IMR-90 (cell line): ENCODE data around the gene PLD5. TPM values are rescaled to one million over a fixed set of nuclear protein-coding genes. Genes with fewer than 3 reads are reported as not detected.

Experiments
- ATAC-seq: fragments of 200-7000 bp; cut with Tn5 transposase; 2 replicates; pipeline ENCODE4 v1.9.1; 2020; ENCODE audit warnings: low read depth, mild to moderate bottlenecking, moderate library complexity
- BruUV-seq: library from RNA; stranded (reverse); fragments of 400-500 nt; replicated peaks from 2 replicates; lab custom pipeline; 2021; lab: Mats Ljungman, UMichigan
- CTCF ChIA-PET: fragments of 300-600 bp; formaldehyde crosslinking; extraction: SDS; loops from one replicate; lab custom pipeline; 2021; ENCODE audit warnings: antibody characterized with exemption; lab: Yijun Ruan, JAX
- POLR2A ChIA-PET: fragments of 300-600 bp; sonication (Branson Sonifier 250); formaldehyde crosslinking; loops from one replicate; lab custom pipeline; 2022; ENCODE audit warnings: antibody characterized with exemption; ENCODE audit not compliant: unreplicated experiment; lab: Charles Lee
- DNase-seq: peaks from one replicate; pipeline ENCODE4 v3.0.0; 2013
- H2AFZ ChIP-seq: replicated peaks from 2 replicates; pipeline ENCODE3; 2013; ENCODE audit warnings: low read length, mild to moderate bottlenecking; ENCODE audit not compliant: poor library complexity
- H2AK5ac ChIP-seq: 2 replicates; pipeline ENCODE4 v1.6.1; 2013; ENCODE audit warnings: low read depth, low read length, inconsistent platforms
- H2AK9ac ChIP-seq: replicated peaks from 2 replicates; pipeline ENCODE3; 2013; ENCODE audit warnings: mild to moderate bottlenecking, low read depth, low read length, moderate library complexity; ENCODE audit not compliant: poor library complexity
- H2BK120ac ChIP-seq: 2 replicates; pipeline ENCODE4 v1.6.1; 2013; ENCODE audit warnings: low read depth, low read length, inconsistent platforms
- H2BK15ac ChIP-seq: 3 replicates; pipeline ENCODE4 v1.6.1; 2013; ENCODE audit warnings: low read depth, low read length, inconsistent platforms
- H2BK20ac ChIP-seq: 2 replicates; pipeline ENCODE4 v1.6.1; 2013; ENCODE audit warnings: low read depth, mild to moderate bottlenecking, inconsistent platforms, low read length, moderate library complexity
- H2BK5ac ChIP-seq: 2 replicates; pipeline ENCODE4 v1.6.1; 2013; ENCODE audit warnings: mild to moderate bottlenecking, low read depth, low read length, inconsistent platforms; ENCODE audit not compliant: poor library complexity, severe bottlenecking
- H3K14ac ChIP-seq: replicated peaks from 2 replicates; pipeline ENCODE4 v1.6.1; 2013; ENCODE audit warnings: low read depth, low read length, inconsistent platforms
- H3K18ac ChIP-seq: 2 replicates; pipeline ENCODE4 v1.6.1; 2013; ENCODE audit warnings: low read depth, low read length, control low read depth
- H3K23ac ChIP-seq: 2 replicates; pipeline ENCODE4 v1.6.1; 2013; ENCODE audit warnings: low read depth, low read length, inconsistent platforms
- H3K27ac ChIP-seq: 2 replicates; pipeline ENCODE4 v1.5.1; 2013; ENCODE audit warnings: mild to moderate bottlenecking, control low read depth, low read length; ENCODE audit not compliant: insufficient read depth
- H3K27me3 ChIP-seq: 2 replicates; pipeline ENCODE4 v1.6.1; 2013; ENCODE audit warnings: low read length; ENCODE audit not compliant: control insufficient read depth, insufficient read depth
- H3K36me3 ChIP-seq: 2 replicates; pipeline ENCODE4 v1.6.1; 2013; ENCODE audit warnings: low read length, mixed read lengths; ENCODE audit not compliant: control insufficient read depth, insufficient read depth
- H3K4ac ChIP-seq: 2 replicates; pipeline ENCODE4 v1.6.1; 2013; ENCODE audit warnings: low read depth, low read length, inconsistent platforms
- H3K4me1 ChIP-seq: 2 replicates; pipeline ENCODE4 v1.6.1; 2013; ENCODE audit warnings: low read length, mixed read lengths; ENCODE audit not compliant: control insufficient read depth, insufficient read depth
- H3K4me2 ChIP-seq: 2 replicates; pipeline ENCODE4 v1.6.1; 2013; ENCODE audit warnings: low read depth, mild to moderate bottlenecking, control low read depth, low read length, moderate library complexity
- H3K4me3 ChIP-seq: 2 replicates; pipeline ENCODE4 v1.5.1; 2013; ENCODE audit warnings: low read depth, mild to moderate bottlenecking, control low read depth, low read length, moderate library complexity; ENCODE audit not compliant: insufficient read depth
- H3K56ac ChIP-seq: 2 replicates; pipeline ENCODE4 v1.6.1; 2013; ENCODE audit warnings: low read length, inconsistent platforms; ENCODE audit not compliant: insufficient read depth; ENCODE audit errors: extremely low read depth
- H3K79me1 ChIP-seq, 2 experiments: 2 replicates each; pipeline ENCODE4 v1.6.1; 2013; ENCODE audit warnings: low read length in 2 of 2, inconsistent platforms in 1 of 2, low read depth in 1 of 2
- H3K9ac ChIP-seq: 2 replicates; pipeline ENCODE4 v1.6.1; 2013; ENCODE audit warnings: low read depth, low read length, control low read depth
- H3K9me1 ChIP-seq: 2 replicates; pipeline ENCODE4 v1.6.1; 2013; ENCODE audit warnings: low read length, inconsistent platforms; ENCODE audit not compliant: insufficient read depth
- H3K9me3 ChIP-seq: 2 replicates; pipeline ENCODE4 v1.6.1; 2013; ENCODE audit warnings: low read length; ENCODE audit not compliant: control insufficient read depth, insufficient read depth
- H4K20me1 ChIP-seq: 2 replicates; pipeline ENCODE4 v1.6.1; 2013; ENCODE audit warnings: low read length, inconsistent platforms; ENCODE audit not compliant: insufficient read depth
- H4K5ac ChIP-seq: 2 replicates; pipeline ENCODE4 v1.6.1; 2013; ENCODE audit warnings: mild to moderate bottlenecking, low read depth, low read length, control low read depth
- H4K8ac ChIP-seq, 2 experiments: 2 replicates each; pipeline ENCODE4 v1.6.1; 2013; ENCODE audit warnings: low read depth in 2 of 2, low read length in 2 of 2, control low read depth in 1 of 2, inconsistent platforms in 1 of 2
- H4K91ac ChIP-seq: 2 replicates; pipeline ENCODE4 v1.6.1; 2013; ENCODE audit warnings: low read depth, low read length, inconsistent platforms; ENCODE audit not compliant: insufficient read depth
- BHLHE40 ChIP-seq: fragments of 150-350 bp; IDR thresholded peaks from 2 replicates; pipeline ENCODE4 v1.6.1; 2016; ENCODE audit warnings: mild to moderate bottlenecking, low read depth, low read length
- CEBPB ChIP-seq: IDR thresholded peaks from 2 replicates; pipeline ENCODE4 v1.6.1; 2012; ENCODE audit warnings: low read depth, low read length, improper control_type of control experiment
- CTCF ChIP-seq: conservative IDR thresholded peaks from 2 replicates; pipeline ENCODE4 v1.5.1; 2012; ENCODE audit warnings: mild to moderate bottlenecking, low read depth, low read length, improper control_type of control experiment
- FOS ChIP-seq: fragments of 150-350 bp; IDR thresholded peaks from 2 replicates; pipeline ENCODE4 v1.6.1; 2016; ENCODE audit warnings: low read depth, low read length
- MAFK ChIP-seq: IDR thresholded peaks from 2 replicates; pipeline ENCODE4 v1.6.1; 2012; ENCODE audit warnings: low read depth, low read length, improper control_type of control experiment
- MAZ ChIP-seq: IDR thresholded peaks from 2 replicates; pipeline ENCODE4 v1.6.1; 2012; ENCODE audit warnings: low read depth, mild to moderate bottlenecking, low read length, improper control_type of control experiment, moderate library complexity, borderline replicate concordance
- MXI1 ChIP-seq: IDR thresholded peaks from 2 replicates; pipeline ENCODE4 v1.6.1; 2012; ENCODE audit warnings: low read depth, mild to moderate bottlenecking, low read length, moderate library complexity, borderline replicate concordance
- POLR2A ChIP-seq: IDR thresholded peaks from 2 replicates; pipeline ENCODE4 v1.6.1; 2012; ENCODE audit warnings: mild to moderate bottlenecking, low read depth, low read length
- RCOR1 ChIP-seq: IDR thresholded peaks from 2 replicates; pipeline ENCODE4 v1.6.1; 2012; ENCODE audit warnings: mild to moderate bottlenecking, low read length, improper control_type of control experiment; ENCODE audit not compliant: insufficient replicate concordance
- RFX5 ChIP-seq: IDR thresholded peaks from 2 replicates; pipeline ENCODE4 v1.8.0; 2012; ENCODE audit warnings: low read depth, mild to moderate bottlenecking, low read length, moderate library complexity
- SMC3 ChIP-seq: fragments of 150-350 bp; IDR thresholded peaks from 2 replicates; pipeline ENCODE4 v1.6.1; 2016; ENCODE audit warnings: low read depth, mild to moderate bottlenecking, antibody characterized with exemption, low read length, moderate library complexity
- USF2 ChIP-seq: fragments of 150-350 bp; IDR thresholded peaks from 2 replicates; pipeline ENCODE4 v1.6.1; 2017; ENCODE audit warnings: mild to moderate bottlenecking, antibody characterized with exemption, low read length, low read depth
- WGBS, 2 experiments: methylation state at CpG; one replicate each; pipeline versions ENCODE4 v1.1.5 to v1.1.7; 2013; ENCODE audit warnings: missing lambda C conversion rate in 2 of 2; ENCODE audit not compliant: insufficient read length in 1 of 2; ENCODE audit errors: extremely low coverage in 2 of 2; 5-methylcytosine and 5-hydroxymethylcytosine counted together
- dilution Hi-C: fragments of 300-500 bp; cut with HindIII; formaldehyde crosslinking; loops from one replicate; pipeline ENCODE4 v1.14.3; 2018; ENCODE audit warnings: low sequenced_read_pairs; ENCODE audit not compliant: unreplicated experiment
- in situ Hi-C: fragments of 300-500 bp; cut with MboI; formaldehyde crosslinking; loops from 3 replicates; pipeline ENCODE4 v1.14.3; 2019; ENCODE audit warnings: low sequenced_read_pairs, inconsistent platforms, mixed read lengths
- intact Hi-C: fragments of 100-400 bp; cut with micrococcal nuclease; formaldehyde crosslinking; loops from 2 replicates; pipeline ENCODE4 v1.10.0; 2022
- polyA plus RNA-seq, 3 experiments: library from polyadenylated mRNA; depleted of rRNA; stranded (reverse); fragments of >200 nt; gene quantifications; 2 replicates each; pipeline ENCODE4 v1.2.3, GENCODE V29; 2012; ENCODE audit warnings: low replicate concordance in 1 of 3
- total RNA-seq: library from RNA; depleted of rRNA; stranded (reverse); fragments of >200 nt; gene quantifications from 2 replicates; pipeline ENCODE4 v1.2.3, GENCODE V29; 2012

Gene PLD5
- total and polyA plus RNA-seq, 2 of the 4 experiments (the other 2 are of a cell fraction) = not detected

- WGBS, 2 experiments = no CpG with 5 or more reads among the region's 4 CpGs
- no peak overlapping the region for H2BK5ac ChIP-seq
- in situ Hi-C loops = no loop called here
These were observed 423.6 kb downstream of the PLD5 start for GRCh38 chr1:242100921-242101320.

More at GRCh38 chr1:242100921-242101320, 423.6 kb downstream of the PLD5 start:
- intact Hi-C loops (no loop called here), dilution Hi-C loops (no loop called here)
- POLR2A ChIA-PET = no interaction called here
- no peak overlapping the region for H3K4me2 ChIP-seq
- H3K18ac ChIP-seq = no peak overlapping the region
- H4K20me1 ChIP-seq = no peaks in the 10 kb centered on the region
- H3K4me1 ChIP-seq = no peaks in the 10 kb centered on the region
- ATAC-seq = no peak
- H2BK15ac ChIP-seq = no peak overlapping the region
- no peak overlapping the region for H2BK20ac ChIP-seq
- H4K91ac ChIP-seq = no peak overlapping the region
- CTCF ChIA-PET = no interaction called here
- H2AFZ ChIP-seq = no peak overlapping the region
- no peaks in the 10 kb centered on the region for H3K79me1 ChIP-seq
- H3K4ac ChIP-seq = no peak overlapping the region
- no peak for TF ChIP-seq MXI1
- TF ChIP-seq MAZ = no peak
- no peak for TF ChIP-seq CTCF
- TF ChIP-seq MAFK = no peak
- no peak for TF ChIP-seq CEBPB
- no peak for TF ChIP-seq RFX5
- no peak for TF ChIP-seq SMC3
- TF ChIP-seq POLR2A = no peak
- TF ChIP-seq FOS = no peak
- no peak for TF ChIP-seq RCOR1
- TF ChIP-seq BHLHE40 = no peak
- TF ChIP-seq USF2 = no peak
- H3K27me3 ChIP-seq = no peaks in the 10 kb centered on the region
- H3K9ac ChIP-seq = no peak overlapping the region
- no peak overlapping the region for H3K23ac ChIP-seq
- no peak overlapping the region for H3K4me3 ChIP-seq
- H3K36me3 ChIP-seq = no peaks in the 10 kb centered on the region
- H2AK5ac ChIP-seq = no peak overlapping the region
- H2BK120ac ChIP-seq = no peak overlapping the region
- H3K27ac ChIP-seq = no peak overlapping the region
- no peak overlapping the region for H4K8ac ChIP-seq
- H4K5ac ChIP-seq = no peak overlapping the region
- H3K9me3 ChIP-seq = peaks cover 7% of the 10 kb centered on the region
- no TSS peak for BruUV-seq
- no peaks in the 10 kb centered on the region for H3K9me1 ChIP-seq
- H2AK9ac ChIP-seq = no peak overlapping the region
- no peak for DNase-seq
- no peak overlapping the region for H3K56ac ChIP-seq
- H3K14ac ChIP-seq = no peak overlapping the region
